GM18873 (cell line): ENCODE results near the gene AGTRAP.

Experiments used
- ATAC-seq: cut with Tn5 transposase; IDR thresholded peaks from one replicate; pipeline ENCODE4 v1.9.1; 2021; ENCODE audit warnings: mild to moderate bottlenecking, moderate library complexity, moderate number of reproducible peaks; ENCODE audit not compliant: unreplicated experiment, low FRiP score

The AGTRAP gene

DNA sequence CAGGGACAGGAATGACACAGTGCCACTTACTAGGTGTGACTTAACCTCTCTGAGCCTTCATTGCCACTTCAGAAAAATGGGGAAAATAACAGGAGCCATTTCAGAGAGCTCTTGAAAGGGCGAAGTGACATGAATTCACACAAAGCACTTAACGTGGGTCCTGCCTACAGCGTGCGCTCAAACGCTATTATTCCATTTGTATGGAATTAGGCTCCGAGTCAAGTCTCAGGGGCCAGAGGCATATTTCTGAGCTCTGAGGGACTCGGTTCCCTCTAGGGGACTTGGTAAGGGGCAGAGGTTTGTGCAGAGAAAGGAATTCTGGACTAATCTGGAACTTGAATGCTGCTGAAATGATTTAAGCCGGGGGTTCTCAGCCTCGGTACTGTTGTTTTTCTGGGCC is 30.3 kb upstream of the AGTRAP start:
- no peak for ATAC-seq

DNA sequence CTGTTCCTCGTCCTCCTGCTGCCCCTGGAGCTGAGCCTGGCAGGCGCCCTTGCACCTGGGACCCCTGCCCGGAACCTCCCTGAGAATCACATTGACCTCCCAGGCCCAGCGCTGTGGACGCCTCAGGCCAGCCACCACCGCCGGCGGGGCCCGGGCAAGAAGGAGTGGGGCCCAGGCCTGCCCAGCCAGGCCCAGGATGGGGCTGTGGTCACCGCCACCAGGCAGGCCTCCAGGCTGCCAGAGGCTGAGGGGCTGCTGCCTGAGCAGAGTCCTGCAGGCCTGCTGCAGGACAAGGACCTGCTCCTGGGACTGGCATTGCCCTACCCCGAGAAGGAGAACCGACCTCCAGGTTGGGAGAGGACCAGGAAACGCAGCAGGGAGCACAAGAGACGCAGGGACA is 29.6 kb upstream of the AGTRAP start:
- ATAC-seq = no peak

DNA sequence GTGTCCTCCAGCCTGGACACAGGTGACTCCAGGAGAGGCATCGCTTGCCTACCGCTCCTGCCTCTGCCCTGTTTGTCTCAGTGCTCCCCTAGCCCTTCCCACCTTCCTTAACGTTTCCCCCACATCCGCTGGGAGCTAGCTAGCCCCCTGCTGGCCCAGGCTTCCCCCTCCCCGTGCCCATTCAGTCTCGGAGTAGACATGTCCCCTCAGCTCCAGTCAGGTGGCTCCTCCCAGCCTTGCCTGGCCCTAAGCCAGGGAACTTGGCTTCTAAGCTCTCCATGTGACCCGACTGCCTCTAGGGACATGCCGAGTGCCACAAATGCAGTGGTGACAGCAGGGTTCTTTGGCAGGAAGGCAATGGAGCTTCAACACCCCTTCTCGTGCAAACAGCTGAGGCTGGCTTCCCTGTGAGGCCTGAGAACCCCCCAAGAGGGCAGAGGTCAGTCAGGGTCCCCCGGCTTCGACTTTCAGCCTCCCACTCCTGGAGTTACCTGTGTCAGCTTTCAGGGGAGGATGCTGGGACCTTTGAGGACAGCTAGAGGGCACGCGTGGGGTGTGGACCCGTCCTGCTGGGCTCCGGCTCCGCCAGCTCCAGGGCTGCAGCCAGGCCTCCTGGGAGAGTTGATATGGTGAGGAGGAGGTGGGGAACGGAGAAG is 28.2 kb upstream of the AGTRAP start:
- no peak for ATAC-seq

DNA sequence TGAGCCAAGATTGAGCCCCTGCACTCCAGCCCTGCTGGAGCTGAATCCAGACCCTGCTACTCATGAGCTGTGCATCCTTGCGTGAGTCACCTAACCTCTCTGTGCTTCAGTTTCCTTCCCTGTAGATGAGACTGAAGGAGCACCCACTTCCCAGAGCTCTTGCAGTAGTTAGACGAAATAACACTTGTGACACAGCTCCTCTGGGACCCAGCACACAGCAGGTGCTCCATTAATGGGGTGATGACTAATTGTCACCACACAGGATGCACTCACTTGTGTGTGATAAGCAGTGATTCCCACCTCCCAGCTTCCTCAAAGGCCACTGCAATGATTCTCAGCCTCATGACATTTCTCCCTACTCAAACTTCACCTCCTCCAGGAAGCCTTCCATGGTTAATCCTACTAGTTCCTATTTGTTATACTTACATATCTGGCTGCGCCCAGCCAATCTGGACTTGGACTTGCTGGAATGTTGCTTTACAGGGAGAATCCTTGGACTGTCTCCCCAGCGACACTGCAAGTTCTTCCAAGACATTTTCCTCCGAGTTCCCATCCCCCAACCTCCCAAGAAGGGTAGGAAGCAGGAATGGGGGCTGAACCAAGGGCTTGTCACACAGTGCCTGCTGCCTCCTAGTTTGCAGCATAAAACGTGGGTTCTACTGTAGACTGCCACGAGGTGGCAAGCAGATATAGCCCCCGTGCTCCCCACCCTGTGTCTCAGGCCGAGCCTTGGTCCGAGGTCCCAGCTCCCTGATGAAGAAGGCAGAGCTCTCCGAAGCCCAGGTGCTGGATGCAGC is 27.2 kb upstream of the AGTRAP start:
- ATAC-seq = no peak

DNA sequence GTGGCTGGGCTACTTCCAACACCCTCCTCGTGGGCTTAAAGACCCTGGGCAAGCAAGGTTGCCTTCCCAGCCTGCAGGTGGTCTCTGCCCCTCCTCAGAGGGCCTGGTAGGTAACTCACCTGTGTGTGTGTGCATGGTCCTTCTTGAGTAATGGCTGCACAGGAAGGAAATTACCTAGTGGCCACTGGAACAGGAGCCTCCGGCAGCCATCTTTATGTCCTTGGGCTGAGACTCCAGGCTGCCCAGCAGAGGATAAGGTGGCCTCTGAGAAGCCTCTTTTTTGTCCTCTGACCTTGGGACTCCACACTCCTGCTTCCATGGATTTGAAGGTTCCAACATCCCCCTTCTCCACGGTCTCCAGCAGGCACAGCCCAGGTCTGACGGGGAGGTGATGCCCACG is 24.4 kb upstream of the AGTRAP start:
- ATAC-seq = no peak

DNA sequence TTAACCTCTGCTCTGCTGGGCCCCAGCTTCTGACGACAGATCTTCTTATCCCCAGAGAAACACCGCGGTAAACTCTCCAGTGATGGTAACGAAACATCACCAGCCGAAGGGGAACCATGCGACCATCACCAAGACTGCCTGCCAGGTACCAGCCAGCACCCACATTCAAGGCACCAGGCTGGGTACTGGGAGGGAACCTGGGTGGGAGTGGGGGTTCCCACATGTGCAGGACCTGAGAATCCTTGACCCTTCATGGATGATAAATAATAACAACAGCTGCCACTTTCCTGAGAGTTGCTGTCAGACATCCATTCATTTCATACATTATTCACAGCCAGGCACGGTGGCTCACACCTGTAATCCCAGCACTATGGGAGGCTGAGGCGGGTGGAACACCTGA is 23.7 kb upstream of the AGTRAP start:
- ATAC-seq = no peak

DNA sequence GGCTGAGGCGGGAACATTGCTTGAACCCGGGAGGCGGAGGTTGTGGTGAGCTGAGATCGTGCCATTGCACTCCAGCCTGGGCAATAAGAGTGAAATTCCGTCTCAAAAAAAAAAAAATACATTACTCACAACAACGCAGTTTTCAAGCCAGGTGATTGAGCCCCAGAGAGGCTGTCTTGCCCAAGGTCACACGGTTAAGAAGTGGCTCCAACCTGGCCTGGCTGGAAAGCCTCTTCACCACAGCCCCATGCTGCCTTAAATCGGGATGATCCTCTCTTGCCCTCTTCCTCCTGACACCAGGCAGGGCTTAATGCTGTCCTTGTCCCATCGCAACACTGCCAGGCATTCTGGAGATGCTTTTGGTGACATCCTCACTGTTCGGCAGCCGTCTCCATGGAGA is 22.8 kb upstream of the AGTRAP start:
- no peak for ATAC-seq

DNA sequence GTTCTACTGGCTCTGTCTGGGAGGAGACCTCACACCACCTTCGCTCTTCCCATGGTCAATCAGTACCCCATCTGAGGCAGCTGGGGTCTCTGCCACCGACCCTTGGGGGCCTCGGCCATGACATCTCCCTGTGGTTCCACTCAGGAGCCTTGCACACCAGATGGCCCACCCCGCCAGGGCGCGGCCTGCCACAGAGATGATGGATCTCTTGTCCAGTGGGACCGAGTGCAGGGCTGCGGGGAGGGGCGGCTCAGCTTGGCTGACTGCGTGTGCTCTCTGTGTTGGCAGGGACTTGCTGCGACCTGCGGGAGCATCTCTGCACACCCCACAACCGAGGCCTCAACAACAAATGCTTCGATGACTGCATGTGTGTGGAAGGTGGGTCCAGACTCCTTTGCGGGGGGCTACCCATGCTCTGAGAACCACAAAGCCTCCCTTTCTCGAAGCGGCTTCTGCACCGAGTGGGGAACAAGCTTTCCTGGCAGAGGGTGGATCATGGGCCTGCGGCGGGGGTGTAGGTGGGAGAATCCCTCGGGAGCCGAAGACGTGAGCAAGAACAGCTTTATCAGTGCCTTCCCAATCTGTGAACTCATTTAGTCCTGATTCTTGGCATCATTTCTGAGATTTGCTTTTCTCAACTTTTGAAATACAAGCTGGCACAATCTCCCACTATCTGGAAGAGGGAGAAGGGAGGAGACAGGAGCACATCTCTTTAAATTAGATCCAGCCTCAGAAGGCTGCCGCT is 20.9 kb upstream of the AGTRAP start:
- no peak for ATAC-seq

DNA sequence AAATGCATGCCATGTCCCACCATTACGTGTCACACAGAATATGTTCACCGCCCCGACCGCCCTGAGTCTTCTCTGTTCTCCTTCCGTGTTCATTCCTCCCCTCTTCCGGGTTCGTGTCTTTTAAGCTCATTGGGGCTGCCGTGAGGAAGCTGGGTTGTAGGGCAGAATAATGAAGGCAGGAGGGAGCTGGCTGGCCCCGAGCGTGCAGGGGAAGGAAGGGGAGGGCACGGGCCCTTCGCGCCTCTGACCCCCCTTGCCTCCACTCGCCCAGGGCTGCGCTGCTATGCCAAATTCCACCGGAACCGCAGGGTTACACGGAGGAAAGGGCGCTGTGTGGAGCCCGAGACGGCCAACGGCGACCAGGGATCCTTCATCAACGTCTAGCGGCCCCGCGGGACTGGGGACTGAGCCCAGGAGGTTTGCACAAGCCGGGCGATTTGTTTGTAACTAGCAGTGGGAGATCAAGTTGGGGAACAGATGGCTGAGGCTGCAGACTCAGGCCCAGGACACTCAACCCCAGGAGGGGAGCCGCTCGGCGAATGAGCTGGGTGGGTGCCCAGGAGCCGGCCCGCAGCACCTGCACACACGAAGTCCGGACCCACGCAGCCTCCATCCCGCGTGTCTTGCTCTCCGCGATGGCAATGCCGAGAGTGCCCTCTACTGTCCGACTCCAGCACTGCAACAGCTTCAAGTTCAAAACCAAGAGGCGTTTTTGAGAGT is 16.5 kb upstream of the AGTRAP start:
- ATAC-seq = no peak

DNA sequence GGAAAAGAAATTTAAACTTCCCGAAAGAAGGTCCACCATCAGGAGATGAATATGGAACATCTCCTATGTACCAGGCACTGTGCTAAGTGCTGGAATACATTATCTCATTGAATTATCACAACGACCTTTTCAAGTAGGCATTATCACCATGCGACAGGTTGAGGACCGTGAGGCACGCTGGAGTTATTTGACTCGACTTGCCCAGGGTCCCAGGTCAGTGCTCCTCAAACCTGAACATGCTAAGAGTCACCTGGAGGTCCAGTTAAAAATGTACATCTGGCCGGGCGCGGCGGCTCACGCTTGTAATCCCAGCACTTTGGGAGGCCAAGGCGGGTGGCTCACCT is 15.9 kb upstream of the AGTRAP start:
- ATAC-seq = no peak

DNA sequence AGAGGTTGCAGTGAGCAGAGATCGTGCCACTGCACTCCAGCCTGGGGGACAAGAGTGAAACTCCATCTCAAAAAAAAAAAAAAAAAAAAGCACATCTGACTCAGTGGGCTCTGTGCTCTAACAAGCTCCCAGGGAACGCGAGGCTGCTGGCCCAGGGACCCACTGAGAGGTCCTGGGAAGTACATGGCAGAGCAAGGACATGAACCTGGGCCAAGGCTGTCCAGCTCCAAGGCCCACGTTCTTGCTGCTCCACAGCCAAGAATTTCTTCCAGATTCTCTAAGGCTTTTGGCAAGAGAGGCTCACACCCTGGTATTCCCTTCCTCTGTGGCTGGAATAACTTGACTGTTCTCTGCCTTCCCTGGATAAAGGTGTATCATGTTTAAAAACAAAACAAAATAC is 15.4 kb upstream of the AGTRAP start:
- ATAC-seq = no peak

DNA sequence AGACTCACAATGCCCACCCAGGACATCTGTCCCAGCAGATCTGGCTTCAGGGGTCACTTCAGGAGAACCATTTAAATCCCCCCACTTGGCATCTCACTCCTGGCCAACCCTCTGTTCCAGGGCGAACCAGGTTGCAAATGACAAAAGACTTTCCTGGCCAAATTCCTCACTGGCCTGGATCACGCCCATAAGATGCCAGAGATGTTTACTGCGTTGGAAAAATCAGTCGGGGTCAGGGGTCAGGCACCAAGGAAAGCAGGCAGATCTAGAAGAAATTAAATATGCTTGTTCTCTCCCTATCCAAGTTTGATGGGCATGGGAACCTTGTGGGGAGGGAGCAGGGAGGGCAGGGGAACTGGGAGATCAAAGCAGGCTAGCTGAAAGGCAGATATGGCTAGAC is 14.6 kb upstream of the AGTRAP start:
- ATAC-seq = no peak

DNA sequence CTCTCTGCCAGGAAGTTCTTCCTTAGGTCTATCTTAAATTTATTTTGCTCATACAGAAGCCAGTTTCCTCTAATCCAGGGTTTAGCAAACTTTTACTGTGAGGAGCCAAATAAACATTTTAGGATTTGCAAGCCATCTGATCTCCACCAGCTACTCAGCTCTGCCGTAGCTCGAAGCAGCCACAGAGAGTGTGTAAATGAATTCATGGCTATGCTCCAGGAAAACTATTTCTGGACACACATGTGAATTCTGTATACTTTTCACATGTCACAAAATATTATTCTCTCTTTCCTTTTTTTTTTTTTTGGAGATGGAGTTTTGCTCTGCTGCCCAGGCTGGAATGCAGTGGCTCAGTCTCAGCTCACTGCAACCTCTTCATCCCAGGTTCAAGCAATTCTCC is 13.4 kb upstream of the AGTRAP start:
- no peak for ATAC-seq

DNA sequence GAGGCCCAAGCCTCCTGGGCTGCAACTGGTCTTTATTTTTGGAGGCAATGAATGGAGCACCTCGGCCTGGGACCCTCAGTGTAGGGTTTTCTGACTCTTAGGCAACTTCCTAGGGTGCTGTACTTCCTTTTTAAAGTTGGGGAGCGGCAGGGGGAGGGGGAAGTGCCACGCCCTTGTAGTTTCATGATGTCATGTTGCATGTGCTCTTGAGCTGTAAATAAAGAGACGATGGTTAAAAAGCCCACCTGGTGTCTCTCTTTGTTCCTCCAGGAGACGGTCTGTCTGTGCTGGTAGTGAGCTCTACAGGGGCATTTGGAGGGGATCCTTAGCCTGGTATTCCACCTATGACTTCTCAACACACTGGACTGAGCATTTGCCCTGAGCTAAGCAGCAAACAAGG is 10.3 kb upstream of the AGTRAP start:
- no peak for ATAC-seq

DNA sequence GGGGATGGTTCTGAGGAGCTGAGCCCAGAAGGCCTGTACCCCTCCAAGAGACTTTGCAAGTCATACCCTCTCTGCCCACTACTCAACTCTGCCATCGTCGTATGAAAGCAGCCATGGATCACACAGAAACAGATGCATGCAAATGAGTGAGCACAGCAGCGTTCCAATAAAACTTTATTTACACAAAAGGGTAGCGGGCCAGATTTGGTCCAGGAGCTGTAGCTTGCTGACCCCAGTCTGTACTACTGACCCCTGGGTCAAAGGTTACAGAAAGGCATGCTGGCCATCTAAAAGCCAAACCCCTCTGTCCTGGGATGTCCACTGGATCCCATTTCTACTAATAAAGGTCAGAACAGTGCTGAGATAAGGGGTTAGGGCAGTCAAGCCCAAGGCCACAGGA is 8.8 kb upstream of the AGTRAP start:
- ATAC-seq = no peak

DNA sequence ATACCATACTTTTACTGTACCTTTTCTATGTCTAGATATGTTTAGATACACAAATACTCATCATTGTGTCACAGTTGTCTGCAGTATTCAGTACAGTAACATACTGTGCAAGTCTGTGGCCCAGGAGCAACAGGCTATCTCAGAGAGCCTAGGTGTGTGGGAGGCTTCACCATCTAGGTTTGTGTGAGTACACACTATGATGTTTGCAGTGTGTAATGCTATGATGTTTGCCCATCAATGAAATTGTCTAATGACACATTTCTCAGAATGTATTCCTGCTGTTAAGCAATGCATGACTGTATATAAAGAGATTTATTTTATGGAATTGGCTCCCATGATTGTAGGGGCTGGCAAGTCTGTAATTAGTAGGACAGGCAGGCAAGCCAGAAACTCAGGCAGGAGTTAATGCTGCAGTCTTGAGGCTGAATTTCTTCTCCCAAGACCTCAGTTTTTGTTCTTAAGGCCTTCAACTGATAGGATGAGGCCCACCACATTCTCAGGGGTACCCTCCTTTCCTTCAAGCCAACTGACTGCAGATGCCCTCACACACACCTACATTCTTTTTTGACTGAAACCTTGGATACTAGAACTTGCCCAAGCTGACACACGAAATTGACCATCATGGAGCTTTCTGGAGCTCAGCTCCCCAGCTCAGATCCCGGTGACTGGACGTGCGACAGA is 7.7 kb upstream of the AGTRAP start:
- no peak for ATAC-seq

DNA sequence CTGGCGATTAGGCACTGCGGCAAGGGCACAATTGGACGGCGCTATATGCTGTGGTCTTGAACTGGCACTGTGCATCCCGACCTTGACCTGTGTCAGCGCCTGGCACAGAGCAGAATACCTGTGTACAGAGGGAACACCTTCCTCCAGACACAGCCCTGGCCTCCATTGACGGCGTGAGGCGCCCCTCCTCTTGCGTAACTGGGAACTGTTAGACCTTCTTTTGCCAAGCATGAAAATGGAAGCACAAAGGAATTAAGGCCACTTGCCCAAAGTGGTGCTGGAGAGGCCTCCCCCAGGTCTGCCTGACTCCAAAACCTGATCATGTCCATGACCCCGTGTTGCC is 6.8 kb upstream of the AGTRAP start:
- no peak for ATAC-seq

DNA sequence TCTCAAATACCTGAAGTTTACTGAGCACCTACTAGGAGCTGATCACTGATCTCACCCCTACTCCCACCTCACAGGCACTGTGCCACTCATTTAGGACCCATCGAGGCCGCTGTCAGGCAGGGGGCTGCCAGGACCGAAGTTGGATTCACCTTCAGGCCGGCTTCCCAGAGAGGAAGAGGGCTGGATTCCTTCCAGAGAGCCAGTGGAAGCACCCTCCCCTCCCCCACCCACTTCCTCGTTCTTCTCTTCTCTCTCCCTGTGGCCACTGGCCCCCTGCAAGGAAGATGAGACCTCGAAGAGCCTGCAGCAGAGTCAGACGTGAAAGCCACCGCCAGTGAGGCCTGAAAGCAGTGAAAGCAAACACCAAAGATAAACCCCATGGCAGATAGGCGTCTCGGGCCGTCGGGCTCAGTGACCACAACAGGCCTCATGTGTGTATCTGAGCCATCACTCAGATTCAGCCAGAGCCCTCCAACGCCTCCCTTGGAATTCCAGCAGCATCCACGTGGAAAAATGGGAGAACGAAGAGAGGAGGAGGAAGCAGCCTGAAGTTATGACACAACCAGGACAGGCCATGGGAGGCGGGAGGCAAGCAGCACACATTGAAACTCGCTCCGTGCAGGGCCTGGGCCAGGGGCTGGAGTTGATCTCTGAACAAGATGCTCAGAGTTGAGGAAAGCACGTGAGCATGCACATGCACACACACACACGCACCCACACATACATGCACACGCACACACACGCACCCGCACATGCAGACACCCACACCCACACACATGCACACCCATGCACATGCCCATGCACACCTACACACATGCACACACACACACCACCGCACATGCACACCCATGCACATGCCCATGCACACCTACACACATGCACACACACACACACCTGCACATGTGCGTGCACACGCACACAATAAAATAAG is 6.2 kb upstream of the AGTRAP start:
- ATAC-seq = no peak

DNA sequence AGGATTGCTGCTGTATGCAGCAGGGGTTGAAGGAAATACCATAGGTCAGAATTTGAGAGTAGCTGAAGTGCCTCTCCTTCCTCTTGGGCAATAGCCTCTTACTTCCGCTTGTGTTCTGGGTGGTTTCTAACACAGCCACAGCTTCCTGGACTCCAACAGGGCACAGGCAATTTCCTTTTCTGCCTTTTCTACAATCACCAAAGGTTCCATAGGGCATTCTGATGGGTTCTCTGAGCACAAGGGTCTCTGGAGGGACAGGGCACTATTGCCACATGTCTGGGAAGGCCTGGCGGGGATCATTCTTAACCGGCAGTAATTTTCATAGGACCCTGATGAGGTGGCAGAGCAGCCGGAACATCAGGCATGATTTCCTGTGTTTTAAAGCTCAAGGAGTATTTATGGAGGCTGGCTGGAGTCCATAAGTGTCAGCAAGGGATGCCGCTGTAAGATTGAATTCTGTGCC is 5.5 kb upstream of the AGTRAP start:
- no peak for ATAC-seq
